Trophoblast cell (in vitro differentiated cells and primary cell): ENCODE data around the gene ZBTB40.

Experiments used
- DNase-seq, 2 donors: peaks; one replicate each; pipeline ENCODE4 v3.0.0-alpha.2; 2016
- H2AFZ ChIP-seq: 2 replicates; pipeline ENCODE4 v1.6.1; 2013; ENCODE audit warnings: low read length, moderate library complexity, mild to moderate bottlenecking; ENCODE audit not compliant: insufficient read depth, poor library complexity
- H2AK5ac ChIP-seq: 2 replicates; pipeline ENCODE4 v1.6.1; 2013; ENCODE audit warnings: mild to moderate bottlenecking, low read length
- H2BK120ac ChIP-seq: 2 replicates; pipeline ENCODE4 v1.6.1; 2013; ENCODE audit warnings: low read length, mild to moderate bottlenecking, moderate library complexity; ENCODE audit not compliant: insufficient read depth, poor library complexity
- H2BK12ac ChIP-seq: 2 replicates; pipeline ENCODE4 v1.6.1; 2013; ENCODE audit warnings: mild to moderate bottlenecking, low read length, moderate library complexity
- H2BK5ac ChIP-seq: 2 replicates; pipeline ENCODE4 v1.6.1; 2013; ENCODE audit warnings: low read length, low read depth, moderate library complexity, mild to moderate bottlenecking; ENCODE audit not compliant: poor library complexity
- H3K14ac ChIP-seq: 2 replicates; pipeline ENCODE4 v1.6.1; 2013; ENCODE audit warnings: mild to moderate bottlenecking, low read length
- H3K18ac ChIP-seq: 2 replicates; pipeline ENCODE4 v1.6.1; 2013; ENCODE audit warnings: mild to moderate bottlenecking, low read length
- H3K23ac ChIP-seq: 2 replicates; pipeline ENCODE4 v1.6.1; 2013; ENCODE audit warnings: low read length
- H3K27ac ChIP-seq: 2 replicates; pipeline ENCODE4 v1.5.1; 2013; ENCODE audit warnings: low read depth, mild to moderate bottlenecking, inconsistent platforms, low read length, moderate library complexity
- H3K27me3 ChIP-seq: 2 replicates; pipeline ENCODE4 v1.6.1; 2013; ENCODE audit warnings: inconsistent platforms, mild to moderate bottlenecking, low read length, moderate library complexity; ENCODE audit not compliant: insufficient read depth
- H3K36me3 ChIP-seq, 2 experiments: 1 replicate in 1 of 2; 2 replicates in 1 of 2; pipeline ENCODE4 v1.6.1; 2013; ENCODE audit warnings: low read length in 2 of 2, mild to moderate bottlenecking in 2 of 2, moderate library complexity in 1 of 2; ENCODE audit not compliant: insufficient read depth in 2 of 2, control insufficient read depth in 1 of 2
- H3K4ac ChIP-seq: 2 replicates; pipeline ENCODE4 v1.6.1; 2013; ENCODE audit warnings: low read depth, mild to moderate bottlenecking, low read length, moderate library complexity
- H3K4me1 ChIP-seq, 2 experiments: 1 replicate in 1 of 2; 2 replicates in 1 of 2; pipeline ENCODE4 v1.6.1; 2013; ENCODE audit warnings: low read length in 2 of 2, mild to moderate bottlenecking in 2 of 2, moderate library complexity in 1 of 2; ENCODE audit not compliant: insufficient read depth in 2 of 2, control insufficient read depth in 1 of 2
- H3K4me2 ChIP-seq: 2 replicates; pipeline ENCODE4 v1.6.1; 2013; ENCODE audit warnings: inconsistent platforms, mild to moderate bottlenecking, low read length, moderate library complexity
- H3K4me3 ChIP-seq: 2 replicates; pipeline ENCODE4 v1.5.1; 2013; ENCODE audit warnings: mild to moderate bottlenecking, low read depth, low read length, inconsistent platforms
- H3K79me1 ChIP-seq: one replicate; pipeline ENCODE4 v1.6.1; 2013; ENCODE audit warnings: low read length
- H3K79me2 ChIP-seq: 2 replicates; pipeline ENCODE4 v1.6.1; 2013; ENCODE audit warnings: low read length, mild to moderate bottlenecking; ENCODE audit not compliant: control insufficient read depth, insufficient read depth, poor library complexity
- H3K9ac ChIP-seq: 2 replicates; pipeline ENCODE4 v1.6.1; 2013; ENCODE audit warnings: mild to moderate bottlenecking, low read length
- H3K9me3 ChIP-seq: 2 replicates; pipeline ENCODE4 v1.6.1; 2013; ENCODE audit warnings: low read depth, mild to moderate bottlenecking, control low read depth, inconsistent platforms, low read length; ENCODE audit not compliant: insufficient read depth
- H4K12ac ChIP-seq: 2 replicates; pipeline ENCODE4 v1.6.1; 2013; ENCODE audit warnings: low read depth, mild to moderate bottlenecking, low read length, moderate library complexity
- H4K8ac ChIP-seq: 2 replicates; pipeline ENCODE4 v1.6.1; 2013; ENCODE audit warnings: low read depth, mild to moderate bottlenecking, low read length, moderate library complexity
- H4K91ac ChIP-seq: one replicate; pipeline ENCODE4 v1.6.1; 2013; ENCODE audit warnings: low read depth, mild to moderate bottlenecking, low read length, moderate library complexity
- WGBS: extraction: QIAGEN DNeasy Blood & Tissue Kit; methylation state at CpG from one replicate; pipeline ENCODE4 v1.1.7; 2013; ENCODE audit warnings: missing lambda C conversion rate; ENCODE audit not compliant: insufficient read length, insufficient coverage; ENCODE audit errors: extremely low coverage; 5-methylcytosine and 5-hydroxymethylcytosine counted together

Gene ZBTB40

DNA sequence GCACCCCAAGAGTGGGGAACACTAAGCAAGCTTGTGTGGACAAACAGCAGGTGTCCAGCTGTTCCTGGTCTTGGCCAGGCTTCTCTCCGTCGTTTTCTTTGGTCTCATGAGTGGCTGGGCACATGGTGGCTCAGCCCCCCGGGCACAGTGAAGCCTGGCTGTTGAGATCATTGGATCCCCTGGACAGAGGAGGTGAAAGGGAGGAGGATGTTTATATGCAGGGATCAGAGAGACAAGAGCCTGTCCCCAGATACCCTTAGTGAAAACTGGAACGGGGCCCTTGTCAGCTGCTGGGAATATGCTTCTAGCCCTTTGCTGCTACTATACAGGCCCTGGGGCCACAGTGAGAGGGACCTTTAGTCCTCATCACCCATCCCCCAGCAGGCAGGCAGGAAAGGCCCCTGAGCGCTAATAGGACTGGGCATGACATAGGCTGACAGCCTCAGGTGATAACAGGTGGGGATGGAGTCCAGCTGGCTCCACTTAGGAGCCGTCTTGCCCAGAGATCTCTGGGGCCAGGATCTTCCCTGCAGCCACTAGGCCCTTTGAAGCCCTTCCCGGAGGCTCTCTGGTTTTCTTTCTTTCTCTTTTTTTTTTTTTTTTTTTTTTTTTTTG lies 128.0 kb downstream of the ZBTB40 start:
- Histone ChIP-seq H3K36me3 (no peaks in the 10 kb centered on the region), H3K23ac (no peak overlapping the region), H3K4ac (no peak overlapping the region), H2BK120ac (no peak overlapping the region), H3K9me3 (peaks cover 20% of the 10 kb centered on the region), H3K14ac (no peak overlapping the region), H3K79me2 (no peaks in the 10 kb centered on the region), H2AK5ac (no peak overlapping the region), H3K27me3 (no peaks in the 10 kb centered on the region), H4K12ac (no peak overlapping the region), H3K4me1 (no peaks in the 10 kb centered on the region), H3K4me3 (peak overlapping the region; percentile 26), H3K18ac (no peak overlapping the region), H2BK5ac (no peak overlapping the region), H3K9ac (no peak overlapping the region), H3K4me2 (no peak overlapping the region), H3K79me1 (no peaks in the 10 kb centered on the region), H4K91ac (no peak overlapping the region), H3K27ac (no peak overlapping the region), H2AFZ (no peak overlapping the region), H2BK12ac (no peak overlapping the region), H4K8ac (no peak overlapping the region)
- no peak for DNase-seq
- no CpG with 5 or more reads among the region's 7 CpGs for WGBS
